Measurements from ENCODE around the gene ESRRG.

ESRRG gene

GRCh38 chr1:216750031-216750627, 26.9 kb upstream of the ESRRG start:
- H3K4me3 ChIP-seq (ENCODE audit: low read depth, low read length), result no peak overlapping the region
- TF ChIP-seq, protein P1, sequence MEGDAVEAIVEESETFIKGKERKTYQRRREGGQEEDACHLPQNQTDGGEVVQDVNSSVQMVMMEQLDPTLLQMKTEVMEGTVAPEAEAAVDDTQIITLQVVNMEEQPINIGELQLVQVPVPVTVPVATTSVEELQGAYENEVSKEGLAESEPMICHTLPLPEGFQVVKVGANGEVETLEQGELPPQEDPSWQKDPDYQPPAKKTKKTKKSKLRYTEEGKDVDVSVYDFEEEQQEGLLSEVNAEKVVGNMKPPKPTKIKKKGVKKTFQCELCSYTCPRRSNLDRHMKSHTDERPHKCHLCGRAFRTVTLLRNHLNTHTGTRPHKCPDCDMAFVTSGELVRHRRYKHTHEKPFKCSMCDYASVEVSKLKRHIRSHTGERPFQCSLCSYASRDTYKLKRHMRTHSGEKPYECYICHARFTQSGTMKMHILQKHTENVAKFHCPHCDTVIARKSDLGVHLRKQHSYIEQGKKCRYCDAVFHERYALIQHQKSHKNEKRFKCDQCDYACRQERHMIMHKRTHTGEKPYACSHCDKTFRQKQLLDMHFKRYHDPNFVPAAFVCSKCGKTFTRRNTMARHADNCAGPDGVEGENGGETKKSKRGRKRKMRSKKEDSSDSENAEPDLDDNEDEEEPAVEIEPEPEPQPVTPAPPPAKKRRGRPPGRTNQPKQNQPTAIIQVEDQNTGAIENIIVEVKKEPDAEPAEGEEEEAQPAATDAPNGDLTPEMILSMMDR (IDR thresholded peaks at IDR 0.05; ENCODE audit: low read depth, low read length), result peak; percentile 67

- H3K4me3 ChIP-seq (ENCODE audit: low read depth, low read length), result no peak overlapping the region
- TF ChIP-seq, protein P1 (IDR thresholded peaks at IDR 0.05; ENCODE audit: low read depth, low read length), result no peak
Observed at GRCh38 chr1:216749232-216749631, 26.0 kb upstream of the ESRRG start.

GRCh38 chr1:216742625-216743024, 19.4 kb upstream of the ESRRG start:
- TF ChIP-seq, protein P1 (IDR thresholded peaks at IDR 0.05; ENCODE audit: low read depth, low read length), result no peak
- no peak overlapping the region for H3K4me3 ChIP-seq (ENCODE audit: low read depth, low read length)

- TF ChIP-seq, protein P1 (IDR thresholded peaks at IDR 0.05; ENCODE audit: low read depth, low read length), result no peak
Observed at GRCh38 chr1:216740331-216740730, 17.1 kb upstream of the ESRRG start.

GRCh38 chr1:216739793-216740192, 16.6 kb upstream of the ESRRG start:
- no peak overlapping the region for H3K4me3 ChIP-seq (ENCODE audit: low read depth, low read length)
- TF ChIP-seq, protein P1 (IDR thresholded peaks at IDR 0.05; ENCODE audit: low read depth, low read length), result no peak

More at GRCh38 chr1:216740331-216740730, 17.1 kb upstream of the ESRRG start:
- no peak overlapping the region for H3K4me3 ChIP-seq (ENCODE audit: low read depth, low read length)

- TF ChIP-seq, protein P1 (IDR thresholded peaks at IDR 0.05; ENCODE audit: low read depth, low read length), result no peak
- no peak overlapping the region for H3K4me3 ChIP-seq (ENCODE audit: low read depth, low read length)
Observed at GRCh38 chr1:216732121-216732520, 8.9 kb upstream of the ESRRG start.

DNA sequence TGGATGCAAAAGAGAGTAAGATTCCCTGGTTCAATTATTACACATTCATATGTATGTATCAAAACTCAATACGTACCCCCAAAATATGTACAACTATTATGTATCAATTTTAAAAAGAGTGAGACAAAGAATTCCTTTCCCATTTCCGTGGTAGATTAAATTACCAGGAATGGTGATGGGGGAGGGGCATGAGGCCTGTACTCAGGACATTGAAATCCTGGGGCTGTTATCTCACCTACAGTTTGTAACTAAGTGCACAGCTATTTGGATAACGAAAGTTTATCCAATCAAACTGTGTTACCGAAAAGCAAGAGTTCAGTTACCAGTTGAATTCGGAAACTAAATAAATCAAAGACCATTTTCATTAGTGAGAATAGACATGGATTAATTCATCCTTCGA, 8.3 kb upstream of the ESRRG start:
- TF ChIP-seq, protein P1 (IDR thresholded peaks at IDR 0.05; ENCODE audit: low read depth, low read length), result no peak
- H3K4me3 ChIP-seq (ENCODE audit: low read depth, low read length), result no peak overlapping the region
